GM23338 (cell line): ENCODE data around the gene PHACTR1. TPM values are rescaled to one million over a fixed set of nuclear protein-coding genes. Genes with fewer than 3 reads are reported as not detected.

ENCODE experiments used
- ATAC-seq: fragments of 200-7000 bp; cut with Tn5 transposase; 3 replicates; pipeline ENCODE4 v1.9.1; 2020
- DNase-seq: peaks from one replicate; pipeline ENCODE4 v3.0.0-alpha.2; 2015; ENCODE audit warnings: low spot score
- H2AFZ ChIP-seq: fragments of 200-600 bp; sonication (generic); 2 replicates; pipeline ENCODE4 v1.8.0; 2016; ENCODE audit warnings: antibody characterized with exemption, mild to moderate bottlenecking, moderate library complexity
- H3F3A ChIP-seq: fragments of 200-600 bp; sonication (generic); replicated peaks from 2 replicates; pipeline ENCODE4 v1.8.0; 2017; ENCODE audit warnings: antibody characterized with exemption, mixed run types, low read depth
- H3K27ac ChIP-seq: fragments of 200-600 bp; sonication (generic); 2 replicates; pipeline ENCODE4 v1.6.1; 2016; ENCODE audit warnings: low read depth
- H3K27me3 ChIP-seq: fragments of 200-600 bp; sonication (generic); 2 replicates; pipeline ENCODE4 v1.8.0; 2016; ENCODE audit warnings: mild to moderate bottlenecking, mixed run types, moderate library complexity; ENCODE audit not compliant: insufficient read depth
- H3K36me3 ChIP-seq: fragments of 200-600 bp; sonication (generic); 2 replicates; pipeline ENCODE4 v1.8.0; 2016; ENCODE audit warnings: mild to moderate bottlenecking; ENCODE audit not compliant: insufficient read depth
- H3K4me1 ChIP-seq: fragments of 200-600 bp; sonication (generic); 2 replicates; pipeline ENCODE4 v1.8.0; 2016; ENCODE audit warnings: mild to moderate bottlenecking, moderate library complexity; ENCODE audit not compliant: insufficient read depth
- H3K4me2 ChIP-seq: fragments of 200-600 bp; sonication (generic); 2 replicates; pipeline ENCODE4 v1.7.1; 2017; ENCODE audit warnings: mixed run types
- H3K4me3 ChIP-seq: fragments of 200-600 bp; sonication (generic); 2 replicates; pipeline ENCODE4 v1.6.1; 2016; ENCODE audit warnings: mixed run types
- H3K79me2 ChIP-seq: fragments of 200-600 bp; sonication (generic); replicated peaks from 2 replicates; pipeline ENCODE4 v1.8.0; 2017; ENCODE audit warnings: mild to moderate bottlenecking; ENCODE audit not compliant: insufficient read depth
- H3K9me2 ChIP-seq: fragments of 200-600 bp; sonication (generic); 2 replicates; pipeline ENCODE4 v1.8.0; 2017; ENCODE audit not compliant: insufficient read depth
- H4K20me1 ChIP-seq: fragments of 200-600 bp; sonication (generic); replicated peaks from 2 replicates; pipeline ENCODE4 v1.8.0; 2017; ENCODE audit warnings: mild to moderate bottlenecking; ENCODE audit not compliant: insufficient read depth
- H3K27ac Mint-ChIP-seq: 2 replicates; pipeline ENCODE4 v1.8.0; 2020; ENCODE audit warnings: inconsistent platforms, mild to moderate bottlenecking, moderate library complexity, mixed read lengths
- H3K27me3 Mint-ChIP-seq: 3 replicates; pipeline ENCODE4 v1.8.0; 2022; ENCODE audit warnings: low read depth, mild to moderate bottlenecking, moderate library complexity, mixed read lengths, inconsistent platforms; ENCODE audit not compliant: insufficient read depth, poor library complexity
- H3K36me3 Mint-ChIP-seq: 3 replicates; pipeline ENCODE4 v1.8.0; 2021; ENCODE audit warnings: low read depth, mild to moderate bottlenecking, inconsistent platforms, moderate library complexity, mixed read lengths
- H3K4me1 Mint-ChIP-seq: 3 replicates; pipeline ENCODE4 v1.8.0; 2020; ENCODE audit warnings: mild to moderate bottlenecking, inconsistent platforms, mixed read lengths
- H3K4me3 Mint-ChIP-seq: 3 replicates; pipeline ENCODE4 v1.8.0; 2021; ENCODE audit warnings: moderate library complexity, mild to moderate bottlenecking, inconsistent platforms, mixed read lengths
- H3K9me3 Mint-ChIP-seq: 3 replicates; pipeline ENCODE4 v1.8.0; 2020; ENCODE audit warnings: moderate library complexity, mild to moderate bottlenecking, inconsistent platforms, mixed read lengths
- CREB1 ChIP-seq: fragments of 250-450 bp; sonication (Bioruptor Pico); IDR thresholded peaks from 2 replicates; pipeline ENCODE4 v1.5.0; 2020; ENCODE audit warnings: low read depth, mild to moderate bottlenecking, moderate library complexity
- CTCF ChIP-seq, 2 experiments: fragments of 200-600 bp in 1 of 2; sonication (generic) in 1 of 2; conservative IDR thresholded peaks; 2 replicates each; pipeline versions ENCODE4 v1.5.1 to v1.6.1; 2016 to 2017; ENCODE audit warnings: antibody characterized with exemption in 2 of 2, low read depth in 2 of 2, mild to moderate bottlenecking in 2 of 2, moderate library complexity in 1 of 2
- ETS1 ChIP-seq: IDR thresholded peaks from 2 replicates; pipeline ENCODE4 v1.6.1; 2016; ENCODE audit warnings: antibody characterized with exemption
- EZH2 ChIP-seq: fragments of 200-600 bp; sonication (generic); IDR thresholded peaks from one replicate; pipeline ENCODE4 v1.8.0; 2017; ENCODE audit warnings: antibody characterized with exemption, mild to moderate bottlenecking, low read depth; ENCODE audit not compliant: unreplicated experiment
- EZH2phosphoT487 ChIP-seq: fragments of 200-600 bp; sonication (generic); IDR thresholded peaks from one replicate; pipeline ENCODE4 v1.8.1; 2018; ENCODE audit warnings: antibody characterized with exemption; ENCODE audit not compliant: unreplicated experiment
- JUNB ChIP-seq: IDR thresholded peaks from one replicate; pipeline ENCODE4 v1.6.1; 2016; ENCODE audit warnings: antibody characterized with exemption; ENCODE audit not compliant: unreplicated experiment
- NANOG ChIP-seq: IDR thresholded peaks from 2 replicates; pipeline ENCODE4 v1.6.1; 2016; ENCODE audit warnings: antibody characterized with exemption, borderline replicate concordance
- POLR2AphosphoS5 ChIP-seq: IDR thresholded peaks from 2 replicates; pipeline ENCODE4 v1.6.1; 2016; ENCODE audit warnings: antibody characterized with exemption, low read depth
- STAT1 ChIP-seq: IDR thresholded peaks from one replicate; pipeline ENCODE4 v1.6.1; 2016; ENCODE audit warnings: antibody characterized with exemption; ENCODE audit not compliant: unreplicated experiment
- ZNF114 ChIP-seq: fragments of 250-450 bp; sonication (Bioruptor Pico); IDR thresholded peaks from 2 replicates; pipeline ENCODE4 v1.5.0; 2020; ENCODE audit warnings: mild to moderate bottlenecking, moderate library complexity
- ZNF331 ChIP-seq: fragments of 250-450 bp; sonication (Bioruptor Pico); IDR thresholded peaks from 2 replicates; pipeline ENCODE4 v1.5.0; 2020; ENCODE audit warnings: low read depth, mild to moderate bottlenecking, moderate library complexity
- ZNF462 ChIP-seq: fragments of 250-450 bp; sonication (Bioruptor Pico); IDR thresholded peaks from 2 replicates; pipeline ENCODE4 v1.5.0; 2020; ENCODE audit warnings: mild to moderate bottlenecking, moderate library complexity
- polyA plus RNA-seq: library from polyadenylated mRNA; unstranded; fragments of >200 nt; fragmentation: Nextera tagmentation; extraction: Ambion mirVana; gene quantifications from 2 replicates; pipeline ENCODE4 v1.2.1, GENCODE V29; 2016
- total RNA-seq: library from RNA; depleted of rRNA; stranded (reverse); fragments of >200 nt; shearing (Covaris generic); gene quantifications from 2 replicates; pipeline ENCODE4 v1.2.3, GENCODE V29; 2014
- TF ChIP-seq, protein P1 (sequence below): IDR thresholded peaks from one replicate; pipeline ENCODE4 v1.6.1; 2018; ENCODE audit warnings: antibody characterized with exemption; ENCODE audit not compliant: unreplicated experiment

PHACTR1 gene
- total and polyA plus RNA-seq, 2 experiments from 2014 or later, result 5.9 to 19.3 TPM

DNA sequence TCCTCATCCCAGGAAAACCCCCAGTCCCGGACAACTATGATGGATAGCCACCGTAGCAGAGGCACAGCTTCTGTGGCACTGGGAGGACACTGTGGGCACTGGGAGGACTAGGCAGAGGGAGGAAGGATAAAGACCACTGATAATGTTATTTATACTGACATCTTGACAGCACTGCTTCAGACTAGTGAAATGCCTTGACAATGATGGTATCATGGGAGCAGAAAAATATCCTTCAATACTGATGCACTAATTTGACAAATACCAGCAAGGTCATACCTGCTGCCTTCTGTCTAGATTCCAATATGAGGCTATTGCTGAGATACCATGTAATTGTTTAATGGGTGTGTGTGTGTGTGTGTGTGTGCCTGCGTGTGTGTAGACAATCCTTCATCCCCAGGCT lies 148.6 kb downstream of the PHACTR1 start:
- Histone ChIP-seq H3K4me3 (no peak overlapping the region), H2AFZ (no peak overlapping the region), H4K20me1 (no peaks in the 10 kb centered on the region), H3K27me3 (no peaks in the 10 kb centered on the region), H3K79me2 (no peaks in the 10 kb centered on the region), H3K4me1 (peaks cover 22% of the 10 kb centered on the region), H3F3A (no peaks in the 10 kb centered on the region), H3K27ac (no peak overlapping the region), H3K36me3 (no peaks in the 10 kb centered on the region), H3K4me2 (no peak overlapping the region), H3K9me2 (no peaks in the 10 kb centered on the region)
- Mint-ChIP-seq H3K9me3 (no peaks in the 10 kb centered on the region), H3K27me3 (peaks cover 2% of the 10 kb centered on the region), H3K27ac (no peak overlapping the region), H3K4me3 (no peak overlapping the region), H3K4me1 (peaks cover 23% of the 10 kb centered on the region), H3K36me3 (no peaks in the 10 kb centered on the region)
- ATAC-seq (no peak), DNase-seq (no peak)
- TF ChIP-seq, protein P1, sequence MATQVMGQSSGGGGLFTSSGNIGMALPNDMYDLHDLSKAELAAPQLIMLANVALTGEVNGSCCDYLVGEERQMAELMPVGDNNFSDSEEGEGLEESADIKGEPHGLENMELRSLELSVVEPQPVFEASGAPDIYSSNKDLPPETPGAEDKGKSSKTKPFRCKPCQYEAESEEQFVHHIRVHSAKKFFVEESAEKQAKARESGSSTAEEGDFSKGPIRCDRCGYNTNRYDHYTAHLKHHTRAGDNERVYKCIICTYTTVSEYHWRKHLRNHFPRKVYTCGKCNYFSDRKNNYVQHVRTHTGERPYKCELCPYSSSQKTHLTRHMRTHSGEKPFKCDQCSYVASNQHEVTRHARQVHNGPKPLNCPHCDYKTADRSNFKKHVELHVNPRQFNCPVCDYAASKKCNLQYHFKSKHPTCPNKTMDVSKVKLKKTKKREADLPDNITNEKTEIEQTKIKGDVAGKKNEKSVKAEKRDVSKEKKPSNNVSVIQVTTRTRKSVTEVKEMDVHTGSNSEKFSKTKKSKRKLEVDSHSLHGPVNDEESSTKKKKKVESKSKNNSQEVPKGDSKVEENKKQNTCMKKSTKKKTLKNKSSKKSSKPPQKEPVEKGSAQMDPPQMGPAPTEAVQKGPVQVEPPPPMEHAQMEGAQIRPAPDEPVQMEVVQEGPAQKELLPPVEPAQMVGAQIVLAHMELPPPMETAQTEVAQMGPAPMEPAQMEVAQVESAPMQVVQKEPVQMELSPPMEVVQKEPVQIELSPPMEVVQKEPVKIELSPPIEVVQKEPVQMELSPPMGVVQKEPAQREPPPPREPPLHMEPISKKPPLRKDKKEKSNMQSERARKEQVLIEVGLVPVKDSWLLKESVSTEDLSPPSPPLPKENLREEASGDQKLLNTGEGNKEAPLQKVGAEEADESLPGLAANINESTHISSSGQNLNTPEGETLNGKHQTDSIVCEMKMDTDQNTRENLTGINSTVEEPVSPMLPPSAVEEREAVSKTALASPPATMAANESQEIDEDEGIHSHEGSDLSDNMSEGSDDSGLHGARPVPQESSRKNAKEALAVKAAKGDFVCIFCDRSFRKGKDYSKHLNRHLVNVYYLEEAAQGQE, result no peak
- no peak for TF ChIP-seq CREB1 (CRISPR knock-in tag)
- TF ChIP-seq CTCF (conservative IDR thresholded peaks at IDR 0.05; ENCODE audit: low read depth in 2 of 2), result no peak
- TF ChIP-seq STAT1, result no peak
- no peak for TF ChIP-seq POLR2AphosphoS5
- TF ChIP-seq EZH2, result no peak
- TF ChIP-seq EZH2phosphoT487, result no peak
- TF ChIP-seq ZNF331 (CRISPR knock-in tag), result no peak
- no peak for TF ChIP-seq ZNF114
- TF ChIP-seq JUNB, result no peak
- TF ChIP-seq ETS1, result no peak
- no peak for TF ChIP-seq ZNF462 (CRISPR knock-in tag)
- TF ChIP-seq NANOG, result no peak
